K562 (cell line): ENCODE data around the gene FEN1. TPM values are rescaled to one million over a fixed set of nuclear protein-coding genes. Genes with fewer than 3 reads are reported as not detected.

Source experiments
- CSDE1 ChIP-seq, 2 experiments: fragments of 450-650 bp; IDR thresholded peaks; 2 replicates each; pipeline ENCODE4 v1.6.1; 2016; ENCODE audit warnings: mild to moderate bottlenecking in 1 of 2
- ETV1 ChIP-seq: fragments of 450-650 bp; conservative IDR thresholded peaks from 2 replicates; pipeline ENCODE4 v1.6.1; 2016; ENCODE audit warnings: missing genetic modification characterization, control low read depth, low read depth, missing compliant biosample characterization
- HNRNPLL ChIP-seq: fragments of 200-400 bp; formaldehyde crosslinking; IDR thresholded peaks from 2 replicates; pipeline ENCODE4 v1.6.1; 2017; ENCODE audit warnings: low read length, low read depth, mild to moderate bottlenecking; ENCODE audit not compliant: poor library complexity, severe bottlenecking
- MTA3 ChIP-seq: fragments of 450-650 bp; formaldehyde crosslinking; IDR thresholded peaks from 2 replicates; pipeline ENCODE4 v1.6.1; 2017; ENCODE audit warnings: mild to moderate bottlenecking, borderline replicate concordance
- PML ChIP-seq: IDR thresholded peaks from 2 replicates; pipeline ENCODE4 v1.6.1; 2012; ENCODE audit warnings: low read length, inconsistent platforms
- PPARD ChIP-seq: fragments of 250-450 bp; sonication (Bioruptor Pico); IDR thresholded peaks from 2 replicates; pipeline ENCODE4 v1.8.0; 2022; ENCODE audit warnings: inconsistent platforms, mild to moderate bottlenecking, moderate library complexity
- RAD21 ChIP-seq, 2 experiments: fragments of 250-450 bp in 1 of 2; fragments of 450-650 bp in 1 of 2; sonication (Bioruptor Pico) in 1 of 2; formaldehyde crosslinking in 1 of 2; IDR thresholded peaks in 1 of 2; conservative IDR thresholded peaks in 1 of 2; 2 replicates each; pipeline versions ENCODE4 v1.4.0 to v1.8.0; 2020 to 2022; ENCODE audit warnings: mild to moderate bottlenecking in 2 of 2, moderate library complexity in 1 of 2
- RBBP5 ChIP-seq: fragments of 200-600 bp; sonication (generic); IDR thresholded peaks from 2 replicates; pipeline ENCODE4 v1.6.1; 2012; ENCODE audit warnings: borderline replicate concordance, mild to moderate bottlenecking, low read length, control low read depth, inconsistent platforms; ENCODE audit not compliant: insufficient read depth, poor library complexity, severe bottlenecking
- RBM14 ChIP-seq: fragments of 200-400 bp; formaldehyde crosslinking; IDR thresholded peaks from 2 replicates; pipeline ENCODE4 v1.6.1; 2018; ENCODE audit warnings: low read depth, mild to moderate bottlenecking, low read length, moderate library complexity, borderline replicate concordance; ENCODE audit not compliant: insufficient read depth
- RUNX1 ChIP-seq: sonication (generic); IDR thresholded peaks from 2 replicates; pipeline ENCODE4 v1.6.1; 2016; ENCODE audit warnings: antibody characterized with exemption, low read depth
- SETDB1 ChIP-seq: IDR thresholded peaks from one replicate; pipeline ENCODE4 v1.6.1; 2012; ENCODE audit warnings: low read length, control low read depth, inconsistent platforms
- SMAD2 ChIP-seq: fragments of 150-350 bp; IDR thresholded peaks from 2 replicates; pipeline ENCODE4 v1.6.1; 2014; ENCODE audit warnings: low read depth, mild to moderate bottlenecking, low read length
- SRSF1 ChIP-seq: fragments of 200-400 bp; formaldehyde crosslinking; IDR thresholded peaks from 2 replicates; pipeline ENCODE4 v1.6.1; 2017; ENCODE audit warnings: mild to moderate bottlenecking, low read depth, low read length, moderate library complexity
- TBL1XR1 ChIP-seq, 2 experiments: IDR thresholded peaks; 2 replicates each; pipeline ENCODE4 v1.6.1; 2012; ENCODE audit warnings: improper control_type of control experiment in 2 of 2, low read length in 2 of 2, mild to moderate bottlenecking in 1 of 2
- TCF7L2 ChIP-seq: fragments of 150-350 bp; IDR thresholded peaks from 2 replicates; pipeline ENCODE4 v1.6.1; 2016; ENCODE audit warnings: low read depth, mild to moderate bottlenecking, low read length, moderate library complexity
- U2AF1 ChIP-seq: fragments of 200-400 bp; formaldehyde crosslinking; optimal IDR thresholded peaks from 2 replicates; pipeline ENCODE3; 2017; ENCODE audit warnings: mild to moderate bottlenecking, low read depth, low read length, moderate library complexity
- ZNF217 ChIP-seq: sonication (generic); formaldehyde crosslinking; IDR thresholded peaks from 2 replicates; pipeline ENCODE4 v1.8.0; 2022; ENCODE audit warnings: mild to moderate bottlenecking, missing genetic modification reagents
- ZNF23 ChIP-seq: fragments of 250-450 bp; sonication (Bioruptor Pico); IDR thresholded peaks from 2 replicates; pipeline ENCODE4 v1.4.0; 2020; ENCODE audit warnings: mild to moderate bottlenecking
- ZNF354B ChIP-seq: fragments of 250-450 bp; sonication (Bioruptor Pico); IDR thresholded peaks from 2 replicates; pipeline ENCODE4 v1.4.0; 2020
- ZNF408 ChIP-seq: fragments of 250-450 bp; sonication (Bioruptor Pico); IDR thresholded peaks from 2 replicates; pipeline ENCODE4 v1.4.0; 2020; ENCODE audit warnings: low read depth, mild to moderate bottlenecking, moderate library complexity
- polyA plus RNA-seq, 8 experiments: library from polyadenylated mRNA; depleted of rRNA in 4 of 8; stranded (reverse) in 5 of 8; unstranded in 3 of 8; fragments of >200 nt; fragmentation: Nextera tagmentation in 2 of 8; fragmentation: Illumina TruSeq in 1 of 8; extraction: Ambion mirVana in 2 of 8; extraction: Trizol in 1 of 8; gene quantifications; 2 replicates each; pipeline versions ENCODE4 v1.2.1 to v1.2.3, GENCODE V29; 2011 to 2014; ENCODE audit warnings: inconsistent platforms in 1 of 8, missing spikeins in 1 of 8
- total RNA-seq, 7 experiments: library from RNA; depleted of rRNA in 6 of 7; stranded (reverse); fragments of >200 nt in 6 of 7; fragmentation: Illumina TruSeq in 2 of 7; extraction: Trizol in 2 of 7; gene quantifications; 2 replicates each; pipeline versions ENCODE4 v1.2.1 to v1.2.3, GENCODE V29; 2011 to 2021; ENCODE audit warnings: low replicate concordance in 1 of 7
- TF ChIP-seq, protein P1 (sequence below): IDR thresholded peaks from 2 replicates; pipeline ENCODE4 v1.6.1; 2014; ENCODE audit warnings: antibody characterized with exemption
- TF ChIP-seq, protein P2 (sequence below): sonication (generic); formaldehyde crosslinking; IDR thresholded peaks from 2 replicates; pipeline ENCODE4 v1.8.0; 2023; ENCODE audit warnings: mild to moderate bottlenecking, missing genetic modification reagents
- TF ChIP-seq, protein P3 (sequence below): fragments of 450-650 bp; IDR thresholded peaks from 2 replicates; pipeline ENCODE4 v1.6.1; 2016; ENCODE audit warnings: low read depth, mild to moderate bottlenecking, moderate library complexity

FEN1 gene
- total and polyA plus RNA-seq, 9 of the 15 experiments (the other 6 are each of a cell fraction or from before 2014, with no cell fraction given), result 58.1 to 156 (median 137) TPM

DNA sequence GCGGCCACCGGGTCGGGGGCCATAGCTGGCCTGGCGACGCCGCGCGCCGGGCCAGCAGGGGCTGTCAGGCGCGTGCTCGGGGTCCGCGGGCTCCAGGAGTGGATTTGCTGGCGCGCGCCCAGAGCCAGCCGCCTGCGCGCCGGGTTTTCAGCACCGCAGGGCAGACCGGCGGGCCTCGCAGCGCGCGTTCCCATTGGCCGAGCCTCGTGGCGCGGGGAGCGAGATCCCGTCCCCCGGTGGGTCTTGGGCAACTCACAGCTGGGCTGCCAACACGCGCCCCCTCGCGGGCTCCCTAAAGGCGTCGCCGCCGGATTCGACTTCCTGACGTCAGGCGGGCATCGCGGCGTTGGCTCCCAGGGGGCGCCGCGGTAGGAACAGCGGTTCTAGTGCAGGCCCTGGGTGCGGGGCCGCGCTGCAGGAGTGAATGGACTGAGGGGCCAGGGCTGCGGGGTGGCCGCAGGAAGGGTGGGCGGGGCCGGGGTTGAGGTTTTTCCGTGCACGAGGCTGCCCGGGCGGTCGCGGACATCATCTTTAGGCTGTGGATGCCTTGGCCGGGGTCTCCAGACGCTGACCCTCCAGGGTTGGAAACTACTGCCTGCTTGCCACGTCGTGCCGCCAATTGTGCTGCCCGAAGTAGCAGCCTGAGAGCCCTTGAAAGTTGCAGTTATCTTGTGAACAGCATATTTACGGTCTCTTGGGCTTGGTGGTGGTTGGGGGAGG lies 24.2 kb downstream of the FEN1 start, which contains the start of gene FADS1 (continued):
- TF ChIP-seq, protein P1, sequence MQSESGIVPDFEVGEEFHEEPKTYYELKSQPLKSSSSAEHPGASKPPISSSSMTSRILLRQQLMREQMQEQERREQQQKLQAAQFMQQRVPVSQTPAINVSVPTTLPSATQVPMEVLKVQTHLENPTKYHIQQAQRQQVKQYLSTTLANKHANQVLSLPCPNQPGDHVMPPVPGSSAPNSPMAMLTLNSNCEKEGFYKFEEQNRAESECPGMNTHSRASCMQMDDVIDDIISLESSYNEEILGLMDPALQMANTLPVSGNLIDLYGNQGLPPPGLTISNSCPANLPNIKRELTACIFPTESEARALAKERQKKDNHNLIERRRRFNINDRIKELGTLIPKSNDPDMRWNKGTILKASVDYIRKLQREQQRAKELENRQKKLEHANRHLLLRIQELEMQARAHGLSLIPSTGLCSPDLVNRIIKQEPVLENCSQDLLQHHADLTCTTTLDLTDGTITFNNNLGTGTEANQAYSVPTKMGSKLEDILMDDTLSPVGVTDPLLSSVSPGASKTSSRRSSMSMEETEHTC, result no peak
- no peak for TF ChIP-seq ZNF217 (CRISPR knock-in tag)
- no peak for TF ChIP-seq HNRNPLL
- TF ChIP-seq SETDB1, result no peak
- TF ChIP-seq MTA3, result peak; percentile 96
- peak; percentile 98 for TF ChIP-seq U2AF1
- TF ChIP-seq, protein P2, sequence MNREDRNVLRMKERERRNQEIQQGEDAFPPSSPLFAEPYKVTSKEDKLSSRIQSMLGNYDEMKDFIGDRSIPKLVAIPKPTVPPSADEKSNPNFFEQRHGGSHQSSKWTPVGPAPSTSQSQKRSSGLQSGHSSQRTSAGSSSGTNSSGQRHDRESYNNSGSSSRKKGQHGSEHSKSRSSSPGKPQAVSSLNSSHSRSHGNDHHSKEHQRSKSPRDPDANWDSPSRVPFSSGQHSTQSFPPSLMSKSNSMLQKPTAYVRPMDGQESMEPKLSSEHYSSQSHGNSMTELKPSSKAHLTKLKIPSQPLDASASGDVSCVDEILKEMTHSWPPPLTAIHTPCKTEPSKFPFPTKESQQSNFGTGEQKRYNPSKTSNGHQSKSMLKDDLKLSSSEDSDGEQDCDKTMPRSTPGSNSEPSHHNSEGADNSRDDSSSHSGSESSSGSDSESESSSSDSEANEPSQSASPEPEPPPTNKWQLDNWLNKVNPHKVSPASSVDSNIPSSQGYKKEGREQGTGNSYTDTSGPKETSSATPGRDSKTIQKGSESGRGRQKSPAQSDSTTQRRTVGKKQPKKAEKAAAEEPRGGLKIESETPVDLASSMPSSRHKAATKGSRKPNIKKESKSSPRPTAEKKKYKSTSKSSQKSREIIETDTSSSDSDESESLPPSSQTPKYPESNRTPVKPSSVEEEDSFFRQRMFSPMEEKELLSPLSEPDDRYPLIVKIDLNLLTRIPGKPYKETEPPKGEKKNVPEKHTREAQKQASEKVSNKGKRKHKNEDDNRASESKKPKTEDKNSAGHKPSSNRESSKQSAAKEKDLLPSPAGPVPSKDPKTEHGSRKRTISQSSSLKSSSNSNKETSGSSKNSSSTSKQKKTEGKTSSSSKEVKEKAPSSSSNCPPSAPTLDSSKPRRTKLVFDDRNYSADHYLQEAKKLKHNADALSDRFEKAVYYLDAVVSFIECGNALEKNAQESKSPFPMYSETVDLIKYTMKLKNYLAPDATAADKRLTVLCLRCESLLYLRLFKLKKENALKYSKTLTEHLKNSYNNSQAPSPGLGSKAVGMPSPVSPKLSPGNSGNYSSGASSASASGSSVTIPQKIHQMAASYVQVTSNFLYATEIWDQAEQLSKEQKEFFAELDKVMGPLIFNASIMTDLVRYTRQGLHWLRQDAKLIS (CRISPR knock-in tag), result peak; percentile 47; the same call in 1 of the 2 replicates
- TF ChIP-seq CSDE1 (IDR thresholded peaks at IDR 0.05), result no peak
- TF ChIP-seq PPARD (CRISPR knock-in tag), result no peak
- TF ChIP-seq, protein P3, sequence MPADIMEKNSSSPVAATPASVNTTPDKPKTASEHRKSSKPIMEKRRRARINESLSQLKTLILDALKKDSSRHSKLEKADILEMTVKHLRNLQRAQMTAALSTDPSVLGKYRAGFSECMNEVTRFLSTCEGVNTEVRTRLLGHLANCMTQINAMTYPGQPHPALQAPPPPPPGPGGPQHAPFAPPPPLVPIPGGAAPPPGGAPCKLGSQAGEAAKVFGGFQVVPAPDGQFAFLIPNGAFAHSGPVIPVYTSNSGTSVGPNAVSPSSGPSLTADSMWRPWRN, result no peak
- TF ChIP-seq RBBP5, result peak; percentile 31
- TF ChIP-seq RBM14, result no peak
- no peak for TF ChIP-seq RUNX1
- no peak for TF ChIP-seq SMAD2
- TF ChIP-seq ZNF23 (CRISPR knock-in tag), result no peak
- peak in 1 of 2 experiments; percentile 73; a peak in 2 of 4 replicates for TF ChIP-seq TBL1XR1 (IDR thresholded peaks at IDR 0.05; ENCODE audit: low read length in 2 of 2)
- TF ChIP-seq ZNF354B (CRISPR knock-in tag), result no peak
- no peak for TF ChIP-seq ZNF408
- TF ChIP-seq SRSF1, result no peak
- TF ChIP-seq ETV1 (tag), result peak; percentile 59; the same call in 1 of the 2 replicates
- TF ChIP-seq RAD21 (CRISPR knock-in tag; conservative IDR thresholded peaks at IDR 0.05 in 1 of 2, IDR thresholded peaks at IDR 0.05 in 1 of 2), result peak; percentile 60; a peak in 3 of 4 replicates
- TF ChIP-seq TCF7L2, result no peak
- peak; percentile 17; the same call in 1 of the 2 replicates for TF ChIP-seq PML
